DND-41 (cell line): Measurements from ENCODE around the gene ARHGEF12.

Source experiments
- ATAC-seq: fragments of 200-7000 bp; cut with Tn5 transposase; 3 replicates; pipeline ENCODE4 v1.9.1; 2021; ENCODE audit warnings: low read depth; ENCODE audit not compliant: insufficient read depth
- DNase-seq: peaks from one replicate; pipeline ENCODE4 v3.0.0-alpha.2; 2020
- H2AFZ ChIP-seq: 2 replicates; pipeline ENCODE4 v1.6.0; 2012; ENCODE audit warnings: low read depth, low read length
- H3K27ac ChIP-seq: 2 replicates; pipeline ENCODE4 v1.5.1; 2012; ENCODE audit warnings: low read length, inconsistent platforms
- H3K27me3 ChIP-seq: fragments of 200-600 bp; sonication (generic); 2 replicates; pipeline ENCODE4 v1.6.0; 2012; ENCODE audit warnings: low read length, mild to moderate bottlenecking, inconsistent platforms; ENCODE audit not compliant: insufficient read depth, poor library complexity
- H3K36me3 ChIP-seq: 2 replicates; pipeline ENCODE4 v1.5.1; 2012; ENCODE audit warnings: low read length, inconsistent platforms; ENCODE audit not compliant: insufficient read depth
- H3K4me1 ChIP-seq: 2 replicates; pipeline ENCODE4 v1.5.1; 2012; ENCODE audit warnings: mild to moderate bottlenecking, low read length; ENCODE audit not compliant: insufficient read depth
- H3K4me2 ChIP-seq: 2 replicates; pipeline ENCODE4 v1.6.0; 2012; ENCODE audit warnings: mild to moderate bottlenecking, moderate library complexity, low read length, inconsistent platforms; ENCODE audit not compliant: insufficient read depth
- H3K4me3 ChIP-seq, 2 experiments: fragments of 200-600 bp in 1 of 2; shearing (Covaris generic) in 1 of 2; 2 replicates each; pipeline ENCODE4 v1.5.1; 2012 to 2016; ENCODE audit warnings: inconsistent platforms in 2 of 2, low read length in 2 of 2, mild to moderate bottlenecking in 2 of 2, low read depth in 1 of 2, moderate library complexity in 1 of 2
- H3K79me2 ChIP-seq: 2 replicates; pipeline ENCODE4 v1.6.0; 2012; ENCODE audit warnings: low read length, inconsistent platforms; ENCODE audit not compliant: insufficient read depth
- H3K9ac ChIP-seq: 2 replicates; pipeline ENCODE4 v1.6.0; 2012; ENCODE audit warnings: low read depth, mild to moderate bottlenecking, inconsistent platforms, low read length, moderate library complexity
- H3K9me3 ChIP-seq: 2 replicates; pipeline ENCODE4 v1.5.1; 2012; ENCODE audit warnings: low read length, moderate library complexity, mild to moderate bottlenecking, inconsistent platforms; ENCODE audit not compliant: insufficient read depth, severe bottlenecking
- H4K20me1 ChIP-seq: 2 replicates; pipeline ENCODE4 v1.6.0; 2012; ENCODE audit warnings: low read length; ENCODE audit not compliant: insufficient read depth
- CTCF ChIP-seq: IDR thresholded peaks from 2 replicates; pipeline ENCODE4 v1.5.1; 2012; ENCODE audit warnings: borderline replicate concordance, low read length, moderate library complexity, mild to moderate bottlenecking; ENCODE audit not compliant: poor library complexity, severe bottlenecking; ENCODE audit errors: extremely low read depth
- EZH2 ChIP-seq: IDR thresholded peaks from 3 replicates; pipeline ENCODE4 v1.6.1; 2012; ENCODE audit warnings: borderline replicate concordance, low read depth, mild to moderate bottlenecking, moderate library complexity, low read length, inconsistent platforms; ENCODE audit not compliant: severe bottlenecking

The ARHGEF12 gene

GRCh38 chr11:120389693-120390584, 53.7 kb downstream of the ARHGEF12 start:
- no peaks in the 10 kb centered on the region for H3K79me2 ChIP-seq

GRCh38 chr11:120390585-120390922, 54.3 kb downstream of the ARHGEF12 start:
- Histone ChIP-seq H2AFZ (no peak overlapping the region), H3K9ac (no peak overlapping the region), H4K20me1 (no peaks in the 10 kb centered on the region), H3K4me2 (no peak overlapping the region), H3K4me3 (no peak overlapping the region), H3K79me2 (no peaks in the 10 kb centered on the region), H3K27ac (no peak overlapping the region), H3K4me1 (no peaks in the 10 kb centered on the region), H3K36me3 (no peaks in the 10 kb centered on the region), H3K27me3 (peaks cover 12% of the 10 kb centered on the region), H3K9me3 (no peaks in the 10 kb centered on the region)
- DNase-seq, result no peak
- no peak for TF ChIP-seq EZH2
- no peak for TF ChIP-seq CTCF
- ATAC-seq, result no peak

More at GRCh38 chr11:120389693-120390584, 53.7 kb downstream of the ARHGEF12 start:
- DNase-seq (no peak), ATAC-seq (no peak)
- no peaks in the 10 kb centered on the region for H3K36me3 ChIP-seq
- no peak overlapping the region for H3K4me2 ChIP-seq
- no peak overlapping the region for H3K27ac ChIP-seq
- H4K20me1 ChIP-seq, result no peaks in the 10 kb centered on the region
- H3K4me3 ChIP-seq, result no peak overlapping the region
- no peaks in the 10 kb centered on the region for H3K9me3 ChIP-seq
- no peaks in the 10 kb centered on the region for H3K4me1 ChIP-seq
- no peak overlapping the region for H3K9ac ChIP-seq
- no peak overlapping the region for H2AFZ ChIP-seq
- no peak for TF ChIP-seq CTCF
- no peak for TF ChIP-seq EZH2
- peaks cover 16% of the 10 kb centered on the region for H3K27me3 ChIP-seq

GRCh38 chr11:120391292-120391691, 55.1 kb downstream of the ARHGEF12 start:
- H3K27ac ChIP-seq, result no peak overlapping the region
- no peaks in the 10 kb centered on the region for H3K79me2 ChIP-seq
- no peak overlapping the region for H3K4me2 ChIP-seq
- peaks cover 12% of the 10 kb centered on the region for H3K27me3 ChIP-seq
- H3K36me3 ChIP-seq, result no peaks in the 10 kb centered on the region
- H3K9me3 ChIP-seq, result no peaks in the 10 kb centered on the region
- DNase-seq (no peak), ATAC-seq (no peak)
- TF ChIP-seq CTCF (no peak), EZH2 (no peak)
- no peak overlapping the region for H3K9ac ChIP-seq
- H4K20me1 ChIP-seq, result no peaks in the 10 kb centered on the region
- H3K4me1 ChIP-seq, result no peaks in the 10 kb centered on the region
- H3K4me3 ChIP-seq, result no peak overlapping the region
- no peak overlapping the region for H2AFZ ChIP-seq
